K562 (cell line): Measurements from ENCODE around the gene ERICH6B. TPM values are rescaled to one million over a fixed set of nuclear protein-coding genes. Genes with fewer than 3 reads are reported as not detected.

ENCODE experiments used
- ATAC-seq: fragments of 200-7000 bp; cut with Tn5 transposase; 3 replicates; pipeline ENCODE4 v1.9.1; 2020; ENCODE audit warnings: moderate library complexity
- BruUV-seq: library from RNA; stranded (reverse); fragments of 400-500 nt; replicated peaks from 2 replicates; lab custom pipeline; 2021; lab: Mats Ljungman, UMichigan
- CTCF ChIA-PET: fragments of 300-600 bp; formaldehyde crosslinking; extraction: SDS; loops from one replicate; lab custom pipeline; 2021; ENCODE audit warnings: low intra/inter-chr PET ratio; lab: Yijun Ruan, JAX
- POLR2A ChIA-PET: fragments of 300-600, 350-650 bp; sonication (Branson Sonifier 250); formaldehyde crosslinking; extraction: SDS; loops from one replicate; lab custom pipeline; 2021; ENCODE audit warnings: antibody characterized with exemption, inconsistent platforms; lab: Yijun Ruan, JAX
- DNase-seq, 4 experiments: peaks; one replicate each; pipeline versions ENCODE4 v3.0.0 to v3.0.0-alpha.2; 2011 to 2018; ENCODE audit warnings: low spot score in 3 of 4, mixed read lengths in 3 of 4; ENCODE audit errors: extremely low read depth in 1 of 4
- FAIRE-seq: peaks from 2 replicates; lab custom pipeline; 2011; peaks lifted over from hg19 to GRCh38; lab: Jason Lieb, UNC
- H2AFZ ChIP-seq: 2 replicates; pipeline ENCODE4 v1.6.0; 2011; ENCODE audit warnings: low read depth, low read length, control low read depth, inconsistent platforms
- H3K27ac ChIP-seq: fragments of 200-600 bp; 3 replicates; pipeline ENCODE4 v1.8.0; 2011; ENCODE audit warnings: low read depth, mild to moderate bottlenecking, control low read depth, inconsistent platforms, low read length, moderate library complexity, mixed read lengths; ENCODE audit errors: extremely low read depth
- H3K27me3 ChIP-seq, 2 experiments: fragments of 300-600 bp in 1 of 2; 2 replicates in 1 of 2; 3 replicates in 1 of 2; pipeline versions ENCODE4 v1.6.0 to v1.8.0; 2011; ENCODE audit warnings: inconsistent platforms in 2 of 2, low read length in 2 of 2, mild to moderate bottlenecking in 1 of 2, mixed read lengths in 1 of 2, moderate library complexity in 1 of 2; ENCODE audit not compliant: control insufficient read depth in 2 of 2, insufficient read depth in 2 of 2
- H3K36me3 ChIP-seq: fragments of 300-600 bp; 3 replicates; pipeline ENCODE4 v1.8.0; 2011; ENCODE audit warnings: mild to moderate bottlenecking, low read length, inconsistent platforms; ENCODE audit not compliant: control insufficient read depth, insufficient read depth
- H3K4me1 ChIP-seq, 2 experiments: fragments of 200-600 bp in 1 of 2; replicated peaks in 1 of 2; 2 replicates in 1 of 2; 3 replicates in 1 of 2; pipeline versions ENCODE4 v1.5.1 to v1.8.0; 2011; ENCODE audit warnings: inconsistent platforms in 2 of 2, low read length in 2 of 2, mild to moderate bottlenecking in 1 of 2, mixed read lengths in 1 of 2, moderate library complexity in 1 of 2; ENCODE audit not compliant: control insufficient read depth in 2 of 2, insufficient read depth in 2 of 2
- H3K4me2 ChIP-seq: 2 replicates; pipeline ENCODE4 v1.6.1; 2011; ENCODE audit warnings: low read length, control low read depth, inconsistent platforms, mixed read lengths; ENCODE audit not compliant: insufficient read depth
- H3K4me3 ChIP-seq: fragments of 200-600 bp; sonication (generic), shearing (Covaris generic); 2 replicates; pipeline ENCODE4 v1.5.1; 2016; ENCODE audit warnings: control low read depth, inconsistent platforms
- H3K79me2 ChIP-seq: fragments of 200-600 bp; 3 replicates; pipeline ENCODE4 v1.8.0; 2011; ENCODE audit warnings: low read length, inconsistent platforms; ENCODE audit not compliant: control insufficient read depth, insufficient read depth
- H3K9ac ChIP-seq, 2 experiments: 2 replicates each; pipeline versions ENCODE4 v1.6.0 to v1.6.1; 2011; ENCODE audit warnings: low read depth in 2 of 2, low read length in 2 of 2, control low read depth in 1 of 2, inconsistent platforms in 1 of 2, mild to moderate bottlenecking in 1 of 2, mixed read lengths in 1 of 2; ENCODE audit not compliant: insufficient read depth in 1 of 2
- H3K9me1 ChIP-seq: one replicate; pipeline ENCODE4 v1.6.0; 2011; ENCODE audit warnings: inconsistent platforms, mild to moderate bottlenecking, low read length, moderate library complexity; ENCODE audit not compliant: control insufficient read depth, insufficient read depth
- H3K9me3 ChIP-seq: replicated peaks from 2 replicates; pipeline ENCODE4 v1.5.1; 2011; ENCODE audit warnings: low read depth, low read length, inconsistent platforms; ENCODE audit not compliant: control insufficient read depth, insufficient read depth
- H4K20me1 ChIP-seq: replicated peaks from 2 replicates; pipeline ENCODE4 v1.6.1; 2011; ENCODE audit warnings: low read length, inconsistent platforms, mixed read lengths; ENCODE audit not compliant: control insufficient read depth, insufficient read depth
- BRF1 ChIP-seq: IDR thresholded peaks from 3 replicates; pipeline ENCODE4 v1.6.1; 2011; ENCODE audit warnings: borderline replicate concordance, mild to moderate bottlenecking; ENCODE audit not compliant: insufficient read length; ENCODE audit errors: extremely low read depth
- CAMTA2 ChIP-seq: fragments of 250-450 bp; sonication (Bioruptor Pico); conservative IDR thresholded peaks from 2 replicates; pipeline ENCODE4 v1.5.1; 2022
- CBFA2T3 ChIP-seq: fragments of 450-650 bp; IDR thresholded peaks from 2 replicates; pipeline ENCODE4 v1.6.1; 2017
- COPS2 ChIP-seq: fragments of 450-650 bp; conservative IDR thresholded peaks from 2 replicates; pipeline ENCODE4 v1.6.1; 2016; ENCODE audit warnings: mild to moderate bottlenecking, moderate library complexity
- GTF2A2 ChIP-seq: IDR thresholded peaks from 2 replicates; pipeline ENCODE4 v1.6.1; 2016; ENCODE audit warnings: mild to moderate bottlenecking, missing genetic modification characterization, missing compliant biosample characterization
- HNRNPK ChIP-seq: fragments of 200-400 bp; formaldehyde crosslinking; IDR thresholded peaks from one replicate; pipeline ENCODE4 v1.6.1; 2018; ENCODE audit warnings: mild to moderate bottlenecking, low read depth, low read length; ENCODE audit not compliant: poor library complexity, severe bottlenecking
- MBD2 ChIP-seq: sonication (generic); IDR thresholded peaks from 2 replicates; pipeline ENCODE4 v1.6.1; 2016; ENCODE audit warnings: low read depth, borderline replicate concordance
- MCM3 ChIP-seq: fragments of 450-650 bp; IDR thresholded peaks from 2 replicates; pipeline ENCODE4 v1.6.1; 2016
- MTF1 ChIP-seq: fragments of 250-450 bp; sonication (Bioruptor Pico); IDR thresholded peaks from 2 replicates; pipeline ENCODE4 v1.9.0; 2021; ENCODE audit warnings: moderate library complexity, mild to moderate bottlenecking, inconsistent platforms, borderline replicate concordance
- NCOR1 ChIP-seq: fragments of 450-650 bp; IDR thresholded peaks from 2 replicates; pipeline ENCODE4 v1.6.1; 2016; ENCODE audit warnings: mild to moderate bottlenecking, moderate library complexity
- NFATC3 ChIP-seq: fragments of 450-650 bp; IDR thresholded peaks from 2 replicates; pipeline ENCODE4 v1.6.1; 2017; ENCODE audit warnings: mild to moderate bottlenecking
- NR3C1 ChIP-seq: sonication (generic); formaldehyde crosslinking; IDR thresholded peaks from 2 replicates; pipeline ENCODE4 v1.8.1; 2022; ENCODE audit warnings: missing genetic modification reagents
- PYGO2 ChIP-seq: fragments of 450-650 bp; IDR thresholded peaks from 2 replicates; pipeline ENCODE4 v1.6.1; 2016; ENCODE audit warnings: mild to moderate bottlenecking, missing genetic modification characterization, moderate library complexity, missing compliant biosample characterization
- SMC3 ChIP-seq: conservative IDR thresholded peaks from 2 replicates; pipeline ENCODE4 v1.6.1; 2011; ENCODE audit warnings: low read depth, low read length, improper control_type of control experiment; ENCODE audit not compliant: insufficient read depth
- TCF3 ChIP-seq: sonication (generic); formaldehyde crosslinking; IDR thresholded peaks from 2 replicates; pipeline ENCODE4 v1.4.0; 2020; ENCODE audit warnings: mild to moderate bottlenecking, missing genetic modification reagents
- TCFL5 ChIP-seq: fragments of 250-450 bp; sonication (Bioruptor Pico); conservative IDR thresholded peaks from 2 replicates; pipeline ENCODE4 v1.6.1; 2021; ENCODE audit warnings: mild to moderate bottlenecking, moderate library complexity, matching md5 sums
- TEAD4 ChIP-seq, 2 experiments: sonication (generic) in 1 of 2; formaldehyde crosslinking in 1 of 2; IDR thresholded peaks; 2 replicates each; pipeline versions ENCODE4 v1.6.1 to v1.8.0; 2012 to 2022; ENCODE audit warnings: borderline replicate concordance in 1 of 2, inconsistent platforms in 1 of 2, low read length in 1 of 2, mild to moderate bottlenecking in 1 of 2, missing genetic modification reagents in 1 of 2
- ZEB2 ChIP-seq: fragments of 450-650 bp; IDR thresholded peaks from 2 replicates; pipeline ENCODE4 v1.6.1; 2016
- ZKSCAN1 ChIP-seq: fragments of 150-350 bp; IDR thresholded peaks from 2 replicates; pipeline ENCODE4 v1.6.1; 2016; ENCODE audit warnings: low read depth, low read length
- ZNF707 ChIP-seq: fragments of 250-450 bp; sonication (Bioruptor Pico); conservative IDR thresholded peaks from 2 replicates; pipeline ENCODE4 v1.8.0; 2022; ENCODE audit warnings: inconsistent platforms, mild to moderate bottlenecking, moderate library complexity
- WGBS: fragments of 100-300 bp; shearing (Covaris generic); methylation state at CpG from one replicate; pipeline ENCODE4 v1.1.6; 2016; ENCODE audit warnings: low coverage, mixed read lengths; ENCODE audit not compliant: insufficient coverage; ENCODE audit errors: missing lambda C conversion rate; 5-methylcytosine and 5-hydroxymethylcytosine counted together
- in situ Hi-C: fragments of 300-500 bp; cut with MboI; formaldehyde crosslinking; loops from 4 replicates; pipeline ENCODE4 v1.15.0; 2018; ENCODE audit warnings: inconsistent platforms, mixed read lengths
- intact Hi-C: fragments of 100-400 bp; cut with micrococcal nuclease; formaldehyde crosslinking; loops from 2 replicates; pipeline ENCODE4 v1.14.2; 2022
- polyA plus RNA-seq, 8 experiments: library from polyadenylated mRNA; depleted of rRNA in 4 of 8; stranded (reverse) in 5 of 8; unstranded in 3 of 8; fragments of >200 nt; fragmentation: Nextera tagmentation in 2 of 8; fragmentation: Illumina TruSeq in 1 of 8; extraction: Ambion mirVana in 2 of 8; extraction: Trizol in 1 of 8; gene quantifications; 2 replicates each; pipeline versions ENCODE4 v1.2.1 to v1.2.3, GENCODE V29; 2011 to 2014; ENCODE audit warnings: inconsistent platforms in 1 of 8, missing spikeins in 1 of 8
- total RNA-seq, 7 experiments: library from RNA; depleted of rRNA in 6 of 7; stranded (reverse); fragments of >200 nt in 6 of 7; fragmentation: Illumina TruSeq in 2 of 7; extraction: Trizol in 2 of 7; gene quantifications; 2 replicates each; pipeline versions ENCODE4 v1.2.1 to v1.2.3, GENCODE V29; 2011 to 2021; ENCODE audit warnings: low replicate concordance in 1 of 7
- TF ChIP-seq, protein P1 (sequence below): sonication (generic); formaldehyde crosslinking; IDR thresholded peaks from 2 replicates; pipeline ENCODE4 v1.9.0; 2022; ENCODE audit warnings: mild to moderate bottlenecking, missing genetic modification reagents
- TF ChIP-seq, protein P2 (sequence below): sonication (generic); formaldehyde crosslinking; IDR thresholded peaks from 2 replicates; pipeline ENCODE4 v1.8.0; 2023; ENCODE audit warnings: mild to moderate bottlenecking, missing genetic modification reagents

The ERICH6B gene
- total and polyA plus RNA-seq, 9 of the 15 experiments (the other 6 are each of a cell fraction or from before 2014, with no cell fraction given), result not detected

- TF ChIP-seq, protein P1, sequence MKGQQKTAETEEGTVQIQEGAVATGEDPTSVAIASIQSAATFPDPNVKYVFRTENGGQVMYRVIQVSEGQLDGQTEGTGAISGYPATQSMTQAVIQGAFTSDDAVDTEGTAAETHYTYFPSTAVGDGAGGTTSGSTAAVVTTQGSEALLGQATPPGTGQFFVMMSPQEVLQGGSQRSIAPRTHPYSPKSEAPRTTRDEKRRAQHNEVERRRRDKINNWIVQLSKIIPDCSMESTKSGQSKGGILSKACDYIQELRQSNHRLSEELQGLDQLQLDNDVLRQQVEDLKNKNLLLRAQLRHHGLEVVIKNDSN (CRISPR knock-in tag), result no peak
- TF ChIP-seq COPS2 (no peak), CBFA2T3 (no peak), SMC3 (no peak), ZEB2 (no peak), NR3C1 (CRISPR knock-in tag) (no peak), MCM3 (no peak), PYGO2 (tag) (no peak), TCFL5 (CRISPR knock-in tag) (no peak), ZNF707 (no peak)
These were observed 39.1 kb downstream of the ERICH6B start (continued) for GRCh38 chr13:45576466-45576865.

GRCh38 chr13:45575830-45576180 is 39.7 kb downstream of the ERICH6B start:
- intact Hi-C loops, result no loop called here
- Histone ChIP-seq H3K9me1 (no peaks in the 10 kb centered on the region), H3K27me3 (peaks cover 0 to 19% of the 10 kb centered on the region in 2 experiments; a peak in 3 of 5 replicates), H3K79me2 (no peaks in the 10 kb centered on the region), H3K4me1 (no peaks in the 10 kb centered on the region), H2AFZ (no peak overlapping the region), H3K27ac (no peak overlapping the region), H3K36me3 (no peaks in the 10 kb centered on the region), H3K4me2 (no peak overlapping the region), H3K9ac (no peak overlapping the region), H4K20me1 (no peaks in the 10 kb centered on the region), H3K4me3 (no peak overlapping the region), H3K9me3 (no peaks in the 10 kb centered on the region)
- ATAC-seq (no peak), DNase-seq (no peak), FAIRE-seq (no peak)
- ChIA-PET POLR2A (no interaction called here), CTCF (no interaction called here)
- in situ Hi-C loops, result no loop called here
- BruUV-seq, result no TSS peak
- 0% methylated on average over 1 of the region's 1 CpG for WGBS
- TF ChIP-seq MTF1 (CRISPR knock-in tag) (no peak), NFATC3 (no peak), TCF3 (CRISPR knock-in tag) (no peak), BRF1 (no peak), CAMTA2 (CRISPR knock-in tag) (no peak), TEAD4 (IDR thresholded peaks at IDR 0.05; ENCODE audit: low read length) (no peak), TEAD4 (CRISPR knock-in tag; IDR thresholded peaks at IDR 0.05; ENCODE audit: borderline replicate concordance) (no peak), GTF2A2 (tag) (no peak), ZKSCAN1 (no peak), HNRNPK (no peak), NCOR1 (no peak), MBD2 (no peak)
- TF ChIP-seq, protein P2, sequence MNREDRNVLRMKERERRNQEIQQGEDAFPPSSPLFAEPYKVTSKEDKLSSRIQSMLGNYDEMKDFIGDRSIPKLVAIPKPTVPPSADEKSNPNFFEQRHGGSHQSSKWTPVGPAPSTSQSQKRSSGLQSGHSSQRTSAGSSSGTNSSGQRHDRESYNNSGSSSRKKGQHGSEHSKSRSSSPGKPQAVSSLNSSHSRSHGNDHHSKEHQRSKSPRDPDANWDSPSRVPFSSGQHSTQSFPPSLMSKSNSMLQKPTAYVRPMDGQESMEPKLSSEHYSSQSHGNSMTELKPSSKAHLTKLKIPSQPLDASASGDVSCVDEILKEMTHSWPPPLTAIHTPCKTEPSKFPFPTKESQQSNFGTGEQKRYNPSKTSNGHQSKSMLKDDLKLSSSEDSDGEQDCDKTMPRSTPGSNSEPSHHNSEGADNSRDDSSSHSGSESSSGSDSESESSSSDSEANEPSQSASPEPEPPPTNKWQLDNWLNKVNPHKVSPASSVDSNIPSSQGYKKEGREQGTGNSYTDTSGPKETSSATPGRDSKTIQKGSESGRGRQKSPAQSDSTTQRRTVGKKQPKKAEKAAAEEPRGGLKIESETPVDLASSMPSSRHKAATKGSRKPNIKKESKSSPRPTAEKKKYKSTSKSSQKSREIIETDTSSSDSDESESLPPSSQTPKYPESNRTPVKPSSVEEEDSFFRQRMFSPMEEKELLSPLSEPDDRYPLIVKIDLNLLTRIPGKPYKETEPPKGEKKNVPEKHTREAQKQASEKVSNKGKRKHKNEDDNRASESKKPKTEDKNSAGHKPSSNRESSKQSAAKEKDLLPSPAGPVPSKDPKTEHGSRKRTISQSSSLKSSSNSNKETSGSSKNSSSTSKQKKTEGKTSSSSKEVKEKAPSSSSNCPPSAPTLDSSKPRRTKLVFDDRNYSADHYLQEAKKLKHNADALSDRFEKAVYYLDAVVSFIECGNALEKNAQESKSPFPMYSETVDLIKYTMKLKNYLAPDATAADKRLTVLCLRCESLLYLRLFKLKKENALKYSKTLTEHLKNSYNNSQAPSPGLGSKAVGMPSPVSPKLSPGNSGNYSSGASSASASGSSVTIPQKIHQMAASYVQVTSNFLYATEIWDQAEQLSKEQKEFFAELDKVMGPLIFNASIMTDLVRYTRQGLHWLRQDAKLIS (CRISPR knock-in tag), result no peak
